GM19239 (cell line): ENCODE results near the gene IGFBP3.

Experiments
- DNase-seq: peaks from one replicate; pipeline ENCODE4 v3.0.0; 2011; ENCODE audit warnings: low spot score; ENCODE audit not compliant: insufficient read length
- FAIRE-seq: peaks from 2 replicates; lab custom pipeline; 2011; peaks lifted over from hg19 to GRCh38; lab: Jason Lieb, UNC

Gene IGFBP3

DNA sequence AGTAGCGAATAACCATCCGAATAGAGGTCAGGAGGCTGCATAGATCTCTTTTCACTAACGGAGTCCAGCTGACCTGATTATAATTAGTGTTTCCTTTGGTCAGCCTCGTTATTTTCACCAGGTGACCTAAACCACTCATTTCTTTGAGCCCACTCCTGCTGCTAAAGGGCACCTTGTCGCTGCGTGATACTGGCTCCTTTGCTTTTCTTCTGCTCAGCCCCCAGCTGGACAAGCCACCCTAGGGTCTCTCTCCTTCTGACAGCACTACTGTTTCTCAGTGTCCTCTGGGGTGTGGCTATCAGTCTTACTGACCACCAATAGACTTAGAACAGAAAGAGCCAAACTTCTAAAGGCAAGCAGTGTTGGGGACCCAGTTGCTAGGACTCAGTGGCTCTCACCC is 2.7 kb upstream of the IGFBP3 start:
- FAIRE-seq: no peak

DNA sequence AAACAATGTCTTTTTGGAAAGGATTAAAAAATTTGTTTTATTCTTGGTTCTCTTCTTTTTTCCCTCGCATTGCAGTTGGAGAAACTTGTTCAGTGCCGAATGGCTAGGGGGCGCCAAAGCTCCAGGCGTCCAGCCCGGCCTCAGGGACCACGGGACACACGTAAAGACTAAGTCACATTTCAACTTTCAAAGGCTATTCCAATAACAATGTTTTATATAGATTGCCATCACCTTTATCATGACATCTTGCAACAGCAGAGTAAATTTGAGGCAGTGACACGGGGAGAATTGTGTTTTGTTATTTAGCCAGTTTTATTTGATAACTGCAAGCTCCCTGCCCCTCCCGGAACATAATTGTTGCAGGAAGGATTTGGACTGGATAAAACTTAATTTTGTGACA is 2.2 kb upstream of the IGFBP3 start:
- DNase-seq: no peak
- FAIRE-seq: no peak

More for the DNA sequence above, 2.7 kb upstream of the IGFBP3 start:
- DNase-seq: no peak

DNA sequence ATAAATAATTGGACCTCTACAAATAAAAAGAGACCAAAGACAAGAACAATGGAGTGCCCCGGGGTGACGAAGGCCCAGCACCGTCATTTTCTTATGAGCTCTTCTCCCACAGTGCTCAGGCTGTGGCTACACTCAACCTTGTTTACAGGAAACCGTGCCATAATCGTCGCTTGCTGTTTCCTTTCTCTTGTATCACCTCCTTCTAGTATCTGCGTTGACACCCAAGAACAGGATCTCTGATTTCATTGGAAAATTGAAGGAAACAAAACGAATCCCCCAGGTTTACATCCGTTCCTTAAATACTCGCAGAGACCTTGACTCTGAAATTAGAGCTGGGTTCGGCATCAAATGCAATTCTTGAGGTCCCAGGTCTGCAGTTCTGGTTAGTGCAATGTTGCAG is 1.7 kb upstream of the IGFBP3 start:
- DNase-seq: no peak
- FAIRE-seq: no peak

DNA sequence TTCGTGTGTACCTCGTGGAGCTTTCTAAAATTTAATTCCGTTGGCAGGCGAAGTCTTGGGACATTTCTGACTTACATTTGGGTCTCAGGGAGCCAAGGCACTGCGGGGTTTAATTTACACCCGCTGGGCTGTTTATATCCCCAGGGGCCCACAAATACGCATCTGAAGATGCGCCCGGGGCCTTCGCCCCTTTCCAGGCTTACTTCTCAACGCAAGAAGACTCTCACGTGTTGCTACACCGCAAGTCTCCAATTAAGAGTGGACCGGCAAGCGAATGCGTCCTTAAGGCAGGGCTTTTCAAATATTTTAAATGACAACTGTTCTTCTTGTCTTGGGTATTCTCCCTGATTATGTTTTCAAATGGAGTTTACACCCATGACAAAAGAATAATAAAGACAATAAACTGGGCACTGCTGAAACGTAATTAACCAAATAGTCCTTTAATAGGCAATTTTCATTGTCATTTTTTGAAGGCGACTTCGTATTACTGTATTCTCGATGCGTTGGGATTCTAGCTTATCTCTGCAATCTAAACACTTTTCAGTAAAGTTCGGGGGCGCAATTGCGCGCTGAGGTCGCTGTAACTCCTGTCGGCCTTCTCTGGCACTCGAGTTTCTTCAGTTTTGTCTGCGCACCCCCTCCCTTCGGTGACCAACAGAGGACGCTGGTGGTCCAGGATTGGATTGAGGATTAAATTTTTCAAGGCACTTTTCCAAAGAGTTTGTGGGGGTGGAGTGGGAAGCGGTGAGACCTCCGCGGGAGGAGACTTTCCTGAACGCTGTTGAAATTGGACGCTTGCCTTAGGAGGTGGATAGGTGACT is 837 bp upstream of the IGFBP3 start:
- no peak for DNase-seq
- FAIRE-seq: no peak

DNA sequence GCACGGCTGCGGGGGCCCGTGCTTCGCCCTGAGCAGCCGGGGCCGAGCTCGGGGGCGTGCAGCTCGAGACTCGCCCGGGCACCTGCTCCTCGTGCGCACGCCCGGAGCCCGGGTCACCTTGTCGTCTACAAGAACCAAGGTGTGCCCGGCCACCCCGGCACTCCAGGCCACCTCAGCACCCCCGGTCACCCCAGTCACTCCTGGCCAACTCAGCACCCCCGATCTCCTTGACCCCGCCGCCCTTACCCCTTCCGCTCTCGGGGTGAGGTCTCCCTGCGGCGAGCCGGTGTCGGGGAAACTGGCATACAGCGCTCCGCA is 268 bp upstream of the IGFBP3 start:
- no peak for FAIRE-seq
- no peak for DNase-seq

DNA sequence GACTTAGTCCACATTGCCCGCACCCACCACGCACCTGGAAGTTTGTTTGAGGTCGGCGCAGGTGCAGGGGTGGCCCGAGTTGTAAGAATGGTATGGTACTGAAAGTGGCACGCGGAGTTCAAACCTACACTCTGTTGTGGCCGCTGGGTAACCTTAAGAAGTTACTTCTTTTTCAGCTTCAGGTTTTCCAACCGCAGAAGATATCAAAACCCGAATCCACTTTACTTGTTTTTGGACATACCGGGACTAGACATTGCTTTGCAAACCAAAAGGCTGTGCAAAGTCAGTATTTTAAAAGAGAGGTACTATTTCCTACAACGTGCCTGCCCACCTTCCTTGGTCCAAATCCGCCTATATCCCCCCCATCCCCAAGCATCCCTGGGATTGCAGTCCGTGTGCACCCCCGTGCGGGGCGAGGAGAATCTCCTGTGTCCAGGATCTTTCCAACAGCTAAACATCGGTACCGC is 1.0 kb downstream of the IGFBP3 start:
- DNase-seq: no peak
- FAIRE-seq: no peak

DNA sequence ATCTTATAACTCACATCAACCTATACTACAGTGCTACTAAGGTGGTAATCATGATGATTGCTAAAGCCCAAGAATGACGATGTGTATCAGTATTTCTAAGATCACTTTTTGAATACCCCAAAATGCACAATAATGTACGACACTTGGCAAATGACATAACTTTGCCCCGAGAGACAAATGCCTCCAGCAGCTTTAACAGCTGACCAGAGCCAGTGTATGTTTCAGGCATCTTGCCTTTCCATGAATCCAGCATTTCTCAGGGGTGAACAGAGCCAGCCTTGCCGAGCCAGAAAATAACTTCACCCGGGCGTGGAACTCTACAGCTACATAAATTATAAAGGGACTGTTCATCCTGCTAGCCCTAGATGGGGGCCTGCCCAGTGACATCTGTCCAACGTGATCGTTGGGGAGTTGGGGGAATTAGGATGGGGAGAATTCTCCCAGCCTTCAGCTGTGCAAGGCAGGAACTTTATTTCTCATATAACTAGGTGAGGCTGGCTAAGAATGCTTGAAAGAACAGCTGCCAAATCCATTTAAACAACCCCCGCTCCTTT is 1.8 kb downstream of the IGFBP3 start:
- DNase-seq (no peak), FAIRE-seq (no peak)

DNA sequence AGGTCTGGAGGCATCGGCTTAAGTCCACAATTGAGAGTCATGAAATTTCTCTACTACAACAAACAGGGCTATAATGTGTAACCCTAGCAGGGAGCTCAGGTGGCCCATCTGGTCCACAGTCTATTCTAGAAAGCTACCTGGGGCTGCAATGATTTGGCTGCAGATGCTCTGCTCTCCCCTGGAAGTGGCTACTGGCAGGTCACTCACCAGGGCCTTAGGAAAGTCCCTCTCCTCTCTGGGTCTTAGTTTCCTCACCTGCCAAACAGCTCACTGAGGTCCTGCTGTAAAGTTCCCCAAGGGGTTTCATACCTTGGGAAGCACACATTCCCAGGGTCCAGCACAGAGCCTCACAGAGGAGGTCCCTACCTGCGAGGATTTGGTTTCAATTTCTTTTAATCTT is 2.5 kb downstream of the IGFBP3 start:
- FAIRE-seq (no peak), DNase-seq (no peak)

DNA sequence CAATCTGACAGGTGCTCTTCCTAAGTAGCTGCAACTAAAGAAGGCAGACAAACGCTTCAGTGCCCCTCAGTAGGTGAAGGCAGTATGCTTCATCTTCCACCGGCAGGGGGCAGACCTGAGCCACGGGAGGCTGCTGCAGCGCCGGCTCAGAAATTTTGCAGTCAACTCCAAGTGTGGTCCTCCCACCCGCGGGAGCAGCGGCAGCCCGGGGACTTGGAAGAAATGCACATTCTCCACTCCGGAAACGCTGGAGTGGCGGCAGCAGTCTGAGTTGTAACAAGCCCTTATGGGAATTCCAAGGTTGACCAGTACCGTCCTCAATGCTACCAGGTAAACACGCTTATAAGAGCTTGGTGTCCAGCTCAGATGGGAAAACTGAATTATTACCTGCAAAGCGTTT is 3.4 kb downstream of the IGFBP3 start:
- peak; percentile 92 for FAIRE-seq
- peak; percentile 83 for DNase-seq

DNA sequence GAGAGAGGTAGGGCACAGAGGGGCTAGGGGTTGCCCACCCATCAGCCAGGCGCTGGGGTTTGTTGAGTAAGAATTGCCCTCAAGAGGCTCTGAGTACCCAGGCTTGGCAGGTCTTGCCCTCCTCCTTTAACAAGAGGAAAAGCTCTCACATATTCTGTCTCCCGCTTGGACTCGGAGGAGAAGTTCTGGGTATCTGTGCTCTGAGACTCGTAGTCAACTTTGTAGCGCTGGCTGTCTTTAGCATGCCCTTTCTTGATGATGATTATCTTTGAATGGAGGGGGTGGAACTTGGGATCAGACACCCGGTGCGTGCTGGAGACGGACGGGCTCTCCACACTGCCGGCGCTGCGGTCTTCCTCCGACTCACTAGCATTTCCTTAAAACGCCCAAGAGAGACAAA is 4.0 kb downstream of the IGFBP3 start:
- DNase-seq: no peak
- FAIRE-seq: no peak

DNA sequence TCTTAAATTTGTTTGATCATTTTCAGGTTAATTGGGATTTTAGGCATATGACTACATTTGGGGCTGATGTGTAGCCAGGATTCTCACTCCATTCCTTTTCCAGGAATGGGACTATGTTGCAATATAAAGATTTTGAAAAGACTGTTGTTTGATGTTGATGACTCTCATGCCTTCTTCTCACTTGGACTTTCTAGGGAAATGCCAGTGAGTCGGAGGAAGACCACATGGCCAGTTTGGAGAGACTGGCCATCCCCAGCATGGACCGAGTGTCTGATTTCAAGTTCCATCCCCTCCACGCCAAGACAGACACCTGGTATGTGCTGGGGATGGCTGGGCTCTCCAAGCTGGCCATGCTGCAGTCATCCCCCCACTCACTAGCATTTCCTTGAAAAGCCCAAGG is 5.5 kb downstream of the IGFBP3 start:
- FAIRE-seq: no peak
- DNase-seq: no peak

DNA sequence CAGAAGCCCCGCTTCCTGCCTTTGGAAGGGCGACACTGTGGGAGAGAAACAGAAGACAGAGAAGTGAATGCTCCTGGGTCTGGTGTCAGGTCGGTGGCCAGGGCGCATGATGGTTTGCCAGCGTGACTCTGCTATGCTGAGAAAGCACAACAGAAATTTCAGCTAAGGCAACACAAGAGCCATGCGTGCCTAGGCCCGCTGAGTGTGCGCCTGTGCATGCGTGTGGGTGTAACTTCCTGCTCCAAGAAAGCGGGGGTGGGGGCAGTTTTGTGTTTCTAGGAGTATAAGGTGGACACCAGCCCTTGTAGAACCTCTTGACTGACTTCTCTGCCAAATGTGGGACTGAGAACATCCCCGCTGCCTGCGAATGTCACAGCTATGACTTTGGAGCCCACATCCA is 6.2 kb downstream of the IGFBP3 start:
- DNase-seq: no peak
- no peak for FAIRE-seq

DNA sequence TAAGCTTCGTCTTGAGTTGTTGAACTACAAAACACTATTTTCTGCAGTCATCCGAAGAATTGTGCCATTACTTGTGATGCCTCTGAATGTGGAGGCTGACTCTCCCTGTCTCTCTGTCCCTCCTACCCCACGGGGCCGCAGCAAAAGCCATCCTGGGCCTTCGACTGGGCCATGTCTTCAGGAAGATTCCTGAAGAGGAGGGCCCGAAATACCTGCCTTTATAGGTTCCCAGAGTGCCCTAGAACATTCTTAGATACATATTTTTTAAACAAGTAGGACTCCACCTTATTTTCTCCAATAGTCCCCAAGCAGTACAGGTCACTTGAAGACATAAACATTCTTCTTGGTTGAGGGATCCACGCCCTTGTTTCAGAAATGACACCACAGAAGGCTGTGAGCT is 8.1 kb downstream of the IGFBP3 start:
- DNase-seq: no peak
- FAIRE-seq: no peak

DNA sequence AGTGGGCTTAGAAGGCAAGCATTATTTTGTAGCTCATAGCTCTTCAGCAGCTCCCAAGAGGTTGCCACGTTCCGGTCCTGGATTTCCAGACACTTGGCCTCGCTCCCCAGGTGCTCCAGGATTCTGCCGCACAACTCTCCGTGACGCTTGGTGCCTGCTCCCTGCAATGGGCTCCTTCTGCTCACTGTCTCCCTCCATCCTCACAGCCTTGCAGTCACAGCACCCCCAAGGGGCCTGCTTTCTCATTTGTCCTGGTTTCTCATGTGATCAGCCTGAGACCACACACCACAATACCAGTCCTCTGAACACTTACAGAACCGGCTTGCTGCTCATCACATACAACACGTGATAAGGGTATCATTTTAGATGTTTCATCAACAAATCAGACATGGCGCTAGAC is 9.8 kb downstream of the IGFBP3 start:
- DNase-seq (no peak), FAIRE-seq (no peak)

DNA sequence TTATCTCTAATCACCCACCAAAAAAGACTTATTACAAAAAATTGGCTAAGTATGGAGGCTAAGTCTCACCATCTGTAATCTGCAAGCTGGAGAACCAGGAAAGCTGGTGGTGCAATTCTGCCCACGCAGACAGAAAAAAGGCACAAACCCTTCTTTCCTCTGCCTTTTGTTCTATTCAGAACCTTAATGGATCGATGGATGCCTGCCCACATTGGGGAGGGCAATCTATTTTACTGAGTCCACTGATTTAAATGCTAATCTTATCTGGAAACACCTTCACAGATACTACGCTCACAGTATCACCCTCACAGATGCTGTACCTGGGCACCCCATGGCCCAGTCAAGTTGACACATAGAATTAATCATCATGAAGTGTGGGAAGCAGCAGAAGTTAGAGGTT is 10.2 kb downstream of the IGFBP3 start:
- FAIRE-seq: no peak
- DNase-seq: no peak

DNA sequence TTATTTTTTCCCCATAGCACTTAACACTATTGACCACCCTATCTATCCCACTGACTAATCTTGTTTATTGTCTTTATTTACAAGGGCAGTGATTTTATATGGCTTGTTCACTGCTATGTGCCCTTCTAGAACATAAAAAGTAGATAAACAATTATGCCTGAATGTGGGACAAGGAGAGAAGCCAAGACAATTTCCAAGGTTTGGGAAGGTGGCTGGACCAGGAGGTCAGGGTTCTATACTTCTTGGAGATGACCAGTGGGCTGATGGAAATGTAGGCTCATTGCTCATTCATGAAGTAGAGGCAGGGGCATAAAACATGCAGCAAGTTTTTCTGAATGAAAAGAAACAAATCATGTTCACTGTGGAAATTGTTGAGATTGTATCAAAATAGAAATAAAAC is 11.5 kb downstream of the IGFBP3 start:
- DNase-seq (no peak), FAIRE-seq (no peak)

DNA sequence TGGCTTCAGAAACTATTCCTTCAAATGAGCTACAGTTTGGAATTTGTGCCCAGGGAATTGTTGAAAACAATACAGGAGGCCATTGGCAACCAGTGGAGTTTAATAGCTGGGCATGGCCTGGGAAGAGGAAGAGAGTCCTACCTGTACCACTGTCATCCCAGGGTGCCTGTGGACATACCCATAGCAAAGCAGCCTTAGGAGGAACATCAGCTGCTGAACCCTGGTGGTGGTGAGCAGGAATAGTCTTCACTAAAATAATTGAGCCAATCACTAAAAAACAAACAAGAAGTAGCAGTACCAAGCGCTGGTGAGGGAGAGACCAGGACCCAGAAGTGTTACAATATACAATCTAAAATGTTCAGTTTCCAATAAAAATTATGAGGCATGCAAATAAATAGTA is 18.3 kb downstream of the IGFBP3 start:
- no peak for FAIRE-seq
- no peak for DNase-seq

DNA sequence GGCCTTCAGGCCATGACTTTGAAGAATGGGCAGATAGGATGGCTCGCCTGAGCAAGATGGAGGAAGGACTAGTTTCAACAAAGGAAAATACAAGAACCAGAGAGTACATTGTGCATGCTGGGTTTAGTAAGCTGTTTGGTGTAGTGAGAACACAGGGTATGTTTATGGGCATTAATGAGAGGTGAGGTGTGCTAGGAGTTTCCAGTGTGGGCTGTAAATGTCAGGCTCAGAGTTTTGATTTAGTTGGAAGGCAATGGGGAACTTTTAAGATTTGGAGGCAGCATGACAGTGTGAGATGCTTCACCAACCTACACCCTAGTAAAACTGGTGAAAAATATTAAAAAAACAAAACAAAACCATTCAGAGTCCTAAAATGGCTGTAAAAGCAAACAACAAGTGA is 19.5 kb downstream of the IGFBP3 start:
- DNase-seq: no peak
- FAIRE-seq: no peak

DNA sequence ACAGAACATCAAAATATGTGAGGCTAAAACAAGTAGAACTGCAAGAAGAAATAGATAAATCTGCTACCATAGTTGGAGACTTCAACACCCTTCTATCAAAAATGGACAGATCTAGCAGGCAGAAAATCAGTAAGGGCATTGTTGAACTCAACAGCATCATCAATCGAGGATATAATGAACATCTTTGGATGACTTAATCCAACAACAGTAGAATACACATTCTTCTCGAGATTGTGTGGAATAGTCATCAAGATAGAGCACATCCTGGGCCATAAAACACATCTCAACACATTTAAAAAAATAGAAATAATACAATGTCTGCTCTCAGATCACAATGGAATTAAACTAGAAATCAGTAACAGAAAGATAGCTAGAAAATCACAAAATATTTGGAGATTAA is 22.9 kb downstream of the IGFBP3 start:
- DNase-seq (no peak), FAIRE-seq (no peak)

DNA sequence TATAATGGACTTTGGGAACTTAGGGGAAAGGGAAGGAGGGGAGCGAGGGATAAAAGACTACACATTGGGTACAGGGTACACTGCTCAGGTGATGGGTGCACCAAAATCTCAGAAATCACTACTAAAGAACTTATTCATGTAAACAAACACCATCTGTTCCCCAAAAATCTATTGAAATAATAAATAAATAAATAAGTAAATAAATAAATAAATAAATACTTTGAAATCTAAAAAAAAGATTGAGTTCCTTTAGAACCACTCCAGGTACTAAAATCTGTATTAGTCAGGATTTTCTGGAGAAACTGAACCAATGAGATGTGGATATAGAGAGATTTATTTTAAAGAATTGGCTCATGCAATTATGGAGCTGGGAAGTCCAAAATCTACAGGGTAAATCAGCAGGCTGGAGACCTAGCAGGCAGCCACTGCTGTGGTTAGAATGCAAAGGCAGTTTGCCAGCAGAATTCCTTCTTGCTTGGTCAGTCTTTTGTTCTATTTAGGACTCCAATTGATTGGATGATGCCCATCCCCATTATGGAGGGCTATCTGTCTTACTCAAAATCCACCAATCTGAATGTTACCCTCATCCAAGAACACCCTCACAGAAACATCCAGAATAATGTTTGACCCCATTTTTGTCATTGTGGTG is 23.9 kb downstream of the IGFBP3 start:
- FAIRE-seq (no peak), DNase-seq (no peak)

DNA sequence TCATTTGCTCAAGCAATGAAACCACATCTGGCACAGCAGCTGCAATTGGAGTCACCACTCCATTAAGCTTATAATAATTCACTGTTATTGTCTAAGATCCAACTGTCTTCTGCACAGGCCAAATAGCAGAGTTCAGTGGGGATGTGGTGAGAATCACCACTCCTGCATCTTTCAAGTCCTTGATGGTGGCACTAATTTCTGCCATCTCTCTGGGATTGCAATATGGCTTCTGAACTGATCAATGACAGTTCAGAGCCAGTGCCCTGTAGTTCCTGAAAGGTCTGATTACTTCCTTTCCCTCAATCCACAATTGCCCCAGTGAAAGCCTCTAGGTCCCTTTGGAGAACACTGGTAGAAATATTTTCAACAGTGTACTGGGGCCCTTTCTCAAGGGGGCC is 26.4 kb downstream of the IGFBP3 start:
- DNase-seq (no peak), FAIRE-seq (no peak)
